ENCODE measurements around the gene FBLN2. TPM values are rescaled to one million over a fixed set of nuclear protein-coding genes. Genes with fewer than 3 reads are reported as not detected.

The FBLN2 gene
- total and polyA plus RNA-seq, 10 of the 15 experiments (the other 5 are each of a cell fraction or from before 2014, with no cell fraction given) = 0.03 to 0.41 (median 0.12) TPM; not detected in 2

DNA sequence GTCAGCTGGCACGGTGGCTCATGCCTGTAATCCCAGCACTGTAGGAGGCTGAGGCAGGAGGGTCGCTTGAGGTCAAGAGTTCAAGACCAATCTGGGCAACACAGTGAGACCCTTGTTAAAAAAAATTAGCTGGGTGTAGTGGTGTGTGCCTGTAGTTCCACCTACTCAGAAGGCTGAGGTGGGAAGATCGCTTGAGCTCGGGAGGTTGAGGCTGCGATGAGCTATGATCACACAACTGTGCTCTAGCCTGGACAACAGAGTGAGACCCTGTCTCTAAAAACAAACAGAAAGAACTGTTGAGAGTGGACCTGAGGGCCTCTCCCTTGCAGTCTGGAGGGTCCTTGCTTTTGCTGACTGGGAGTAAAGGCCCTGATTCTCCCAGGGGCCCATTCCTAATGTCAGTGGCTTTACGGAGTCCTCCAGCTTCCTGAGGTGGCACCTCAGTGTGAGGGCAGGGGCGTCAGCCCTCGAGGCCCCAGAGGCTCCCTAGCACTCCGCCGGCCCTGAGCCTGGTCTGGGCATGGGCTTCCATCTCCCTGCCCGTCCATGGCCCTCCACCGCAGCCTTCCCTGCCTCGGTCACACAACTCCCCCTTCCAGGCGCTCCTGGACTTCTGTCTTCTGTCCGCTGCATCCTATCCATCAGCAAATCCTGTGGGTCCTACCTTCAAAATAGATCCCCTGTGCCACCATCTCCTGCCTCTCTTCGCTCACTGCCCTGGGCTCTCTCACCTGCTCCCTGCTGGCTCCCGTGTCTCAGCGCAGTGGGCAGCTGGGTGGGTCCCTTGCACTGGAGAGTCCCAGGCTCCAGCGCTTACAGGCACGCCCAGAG lies 19.0 kb downstream of the FBLN2 start:
- WGBS (ENCODE audit: insufficient coverage, insufficient replicate concordance, low lambda C conversion rate, missing lambda C conversion rate) = 30% methylated on average over 20 of the region's 20 CpGs
- BruUV-seq (replicated peaks) = no TSS peak
- ATAC-seq (no peak), FAIRE-seq (no peak), DNase-seq (ENCODE audit: low read depth, low spot score) (no peak)
- RAD21 ChIA-PET (ENCODE audit: unreplicated experiment) = no interaction called here
- no peaks in the 10 kb centered on the region for H3K9me3 ChIP-seq (replicated peaks; ENCODE audit: control insufficient read depth, insufficient read depth, low read length)
- intact Hi-C loops (cut with micrococcal nuclease; ENCODE audit: unreplicated experiment) (no loop called here), in situ Hi-C loops (cut with MboI) (no loop called here)
- no peaks in the 10 kb centered on the region for H4K20me1 ChIP-seq (ENCODE audit: control insufficient read depth, insufficient read depth)
- H3K4me3 ChIP-seq = no peak overlapping the region
- no peaks in the 10 kb centered on the region for H3K4me1 ChIP-seq (ENCODE audit: control insufficient read depth, insufficient read depth, low read length)
- SMC1A ChIA-PET (ENCODE audit: uncharacterized antibody, unreplicated experiment) = no interaction called here
- no peak overlapping the region for H2AFZ ChIP-seq (ENCODE audit: control insufficient read depth, low read depth, low read length)
- no peak overlapping the region for H3K27ac ChIP-seq (ENCODE audit: control insufficient read depth, insufficient read depth)
- no peak overlapping the region for H3K9ac ChIP-seq (ENCODE audit: control insufficient read depth, insufficient read depth, low read length)
- no peaks in the 10 kb centered on the region for H3K36me3 ChIP-seq (ENCODE audit: control insufficient read depth in 2 of 2, insufficient read depth in 2 of 2, low read length in 1 of 2)
- H3K27me3 ChIP-seq (replicated peaks in 1 of 2; ENCODE audit: control insufficient read depth in 2 of 2, insufficient read depth in 2 of 2, low read length in 1 of 2) = no peaks in the 10 kb centered on the region; a peak in 1 of 4 replicates
- TF ChIP-seq, protein P1, sequence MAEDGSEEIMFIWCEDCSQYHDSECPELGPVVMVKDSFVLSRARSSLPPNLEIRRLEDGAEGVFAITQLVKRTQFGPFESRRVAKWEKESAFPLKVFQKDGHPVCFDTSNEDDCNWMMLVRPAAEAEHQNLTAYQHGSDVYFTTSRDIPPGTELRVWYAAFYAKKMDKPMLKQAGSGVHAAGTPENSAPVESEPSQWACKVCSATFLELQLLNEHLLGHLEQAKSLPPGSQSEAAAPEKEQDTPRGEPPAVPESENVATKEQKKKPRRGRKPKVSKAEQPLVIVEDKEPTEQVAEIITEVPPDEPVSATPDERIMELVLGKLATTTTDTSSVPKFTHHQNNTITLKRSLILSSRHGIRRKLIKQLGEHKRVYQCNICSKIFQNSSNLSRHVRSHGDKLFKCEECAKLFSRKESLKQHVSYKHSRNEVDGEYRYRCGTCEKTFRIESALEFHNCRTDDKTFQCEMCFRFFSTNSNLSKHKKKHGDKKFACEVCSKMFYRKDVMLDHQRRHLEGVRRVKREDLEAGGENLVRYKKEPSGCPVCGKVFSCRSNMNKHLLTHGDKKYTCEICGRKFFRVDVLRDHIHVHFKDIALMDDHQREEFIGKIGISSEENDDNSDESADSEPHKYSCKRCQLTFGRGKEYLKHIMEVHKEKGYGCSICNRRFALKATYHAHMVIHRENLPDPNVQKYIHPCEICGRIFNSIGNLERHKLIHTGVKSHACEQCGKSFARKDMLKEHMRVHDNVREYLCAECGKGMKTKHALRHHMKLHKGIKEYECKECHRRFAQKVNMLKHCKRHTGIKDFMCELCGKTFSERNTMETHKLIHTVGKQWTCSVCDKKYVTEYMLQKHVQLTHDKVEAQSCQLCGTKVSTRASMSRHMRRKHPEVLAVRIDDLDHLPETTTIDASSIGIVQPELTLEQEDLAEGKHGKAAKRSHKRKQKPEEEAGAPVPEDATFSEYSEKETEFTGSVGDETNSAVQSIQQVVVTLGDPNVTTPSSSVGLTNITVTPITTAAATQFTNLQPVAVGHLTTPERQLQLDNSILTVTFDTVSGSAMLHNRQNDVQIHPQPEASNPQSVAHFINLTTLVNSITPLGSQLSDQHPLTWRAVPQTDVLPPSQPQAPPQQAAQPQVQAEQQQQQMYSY (CRISPR knock-in tag; IDR thresholded peaks at IDR 0.05) = no peak
- no peak for TF ChIP-seq SMC3 (IDR thresholded peaks at IDR 0.05; ENCODE audit: borderline replicate concordance, low read length)
- TF ChIP-seq, protein P2, sequence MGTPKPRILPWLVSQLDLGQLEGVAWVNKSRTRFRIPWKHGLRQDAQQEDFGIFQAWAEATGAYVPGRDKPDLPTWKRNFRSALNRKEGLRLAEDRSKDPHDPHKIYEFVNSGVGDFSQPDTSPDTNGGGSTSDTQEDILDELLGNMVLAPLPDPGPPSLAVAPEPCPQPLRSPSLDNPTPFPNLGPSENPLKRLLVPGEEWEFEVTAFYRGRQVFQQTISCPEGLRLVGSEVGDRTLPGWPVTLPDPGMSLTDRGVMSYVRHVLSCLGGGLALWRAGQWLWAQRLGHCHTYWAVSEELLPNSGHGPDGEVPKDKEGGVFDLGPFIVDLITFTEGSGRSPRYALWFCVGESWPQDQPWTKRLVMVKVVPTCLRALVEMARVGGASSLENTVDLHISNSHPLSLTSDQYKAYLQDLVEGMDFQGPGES (IDR thresholded peaks at IDR 0.05) = no peak
- TF ChIP-seq, protein P3, sequence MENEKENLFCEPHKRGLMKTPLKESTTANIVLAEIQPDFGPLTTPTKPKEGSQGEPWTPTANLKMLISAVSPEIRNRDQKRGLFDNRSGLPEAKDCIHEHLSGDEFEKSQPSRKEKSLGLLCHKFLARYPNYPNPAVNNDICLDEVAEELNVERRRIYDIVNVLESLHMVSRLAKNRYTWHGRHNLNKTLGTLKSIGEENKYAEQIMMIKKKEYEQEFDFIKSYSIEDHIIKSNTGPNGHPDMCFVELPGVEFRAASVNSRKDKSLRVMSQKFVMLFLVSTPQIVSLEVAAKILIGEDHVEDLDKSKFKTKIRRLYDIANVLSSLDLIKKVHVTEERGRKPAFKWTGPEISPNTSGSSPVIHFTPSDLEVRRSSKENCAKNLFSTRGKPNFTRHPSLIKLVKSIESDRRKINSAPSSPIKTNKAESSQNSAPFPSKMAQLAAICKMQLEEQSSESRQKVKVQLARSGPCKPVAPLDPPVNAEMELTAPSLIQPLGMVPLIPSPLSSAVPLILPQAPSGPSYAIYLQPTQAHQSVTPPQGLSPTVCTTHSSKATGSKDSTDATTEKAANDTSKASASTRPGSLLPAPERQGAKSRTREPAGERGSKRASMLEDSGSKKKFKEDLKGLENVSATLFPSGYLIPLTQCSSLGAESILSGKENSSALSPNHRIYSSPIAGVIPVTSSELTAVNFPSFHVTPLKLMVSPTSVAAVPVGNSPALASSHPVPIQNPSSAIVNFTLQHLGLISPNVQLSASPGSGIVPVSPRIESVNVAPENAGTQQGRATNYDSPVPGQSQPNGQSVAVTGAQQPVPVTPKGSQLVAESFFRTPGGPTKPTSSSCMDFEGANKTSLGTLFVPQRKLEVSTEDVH (IDR thresholded peaks at IDR 0.05; ENCODE audit: low read depth, partially characterized antibody) = no peak
- TF ChIP-seq, protein P4, sequence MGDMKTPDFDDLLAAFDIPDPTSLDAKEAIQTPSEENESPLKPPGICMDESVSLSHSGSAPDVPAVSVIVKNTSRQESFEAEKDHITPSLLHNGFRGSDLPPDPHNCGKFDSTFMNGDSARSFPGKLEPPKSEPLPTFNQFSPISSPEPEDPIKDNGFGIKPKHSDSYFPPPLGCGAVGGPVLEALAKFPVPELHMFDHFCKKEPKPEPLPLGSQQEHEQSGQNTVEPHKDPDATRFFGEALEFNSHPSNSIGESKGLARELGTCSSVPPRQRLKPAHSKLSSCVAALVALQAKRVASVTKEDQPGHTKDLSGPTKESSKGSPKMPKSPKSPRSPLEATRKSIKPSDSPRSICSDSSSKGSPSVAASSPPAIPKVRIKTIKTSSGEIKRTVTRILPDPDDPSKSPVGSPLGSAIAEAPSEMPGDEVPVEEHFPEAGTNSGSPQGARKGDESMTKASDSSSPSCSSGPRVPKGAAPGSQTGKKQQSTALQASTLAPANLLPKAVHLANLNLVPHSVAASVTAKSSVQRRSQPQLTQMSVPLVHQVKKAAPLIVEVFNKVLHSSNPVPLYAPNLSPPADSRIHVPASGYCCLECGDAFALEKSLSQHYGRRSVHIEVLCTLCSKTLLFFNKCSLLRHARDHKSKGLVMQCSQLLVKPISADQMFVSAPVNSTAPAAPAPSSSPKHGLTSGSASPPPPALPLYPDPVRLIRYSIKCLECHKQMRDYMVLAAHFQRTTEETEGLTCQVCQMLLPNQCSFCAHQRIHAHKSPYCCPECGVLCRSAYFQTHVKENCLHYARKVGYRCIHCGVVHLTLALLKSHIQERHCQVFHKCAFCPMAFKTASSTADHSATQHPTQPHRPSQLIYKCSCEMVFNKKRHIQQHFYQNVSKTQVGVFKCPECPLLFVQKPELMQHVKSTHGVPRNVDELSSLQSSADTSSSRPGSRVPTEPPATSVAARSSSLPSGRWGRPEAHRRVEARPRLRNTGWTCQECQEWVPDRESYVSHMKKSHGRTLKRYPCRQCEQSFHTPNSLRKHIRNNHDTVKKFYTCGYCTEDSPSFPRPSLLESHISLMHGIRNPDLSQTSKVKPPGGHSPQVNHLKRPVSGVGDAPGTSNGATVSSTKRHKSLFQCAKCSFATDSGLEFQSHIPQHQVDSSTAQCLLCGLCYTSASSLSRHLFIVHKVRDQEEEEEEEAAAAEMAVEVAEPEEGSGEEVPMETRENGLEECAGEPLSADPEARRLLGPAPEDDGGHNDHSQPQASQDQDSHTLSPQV (IDR thresholded peaks at IDR 0.05) = no peak
- no peak for TF ChIP-seq ZNF24 (IDR thresholded peaks at IDR 0.05)
- no peak for TF ChIP-seq ZNF274 (IDR thresholded peaks at IDR 0.05; ENCODE audit: insufficient read depth, insufficient read length)
- no peak overlapping the region for H3K4me2 ChIP-seq (ENCODE audit: control insufficient read depth, insufficient read depth)
- CTCF ChIA-PET = interaction anchor here (0.6 kb wide), 1 partner anchor 82 kb away, joined by 3 read pairs; no protein-coding TSS in a partner anchor
- H3K79me2 ChIP-seq (ENCODE audit: control insufficient read depth, insufficient read depth, low read length) = no peaks in the 10 kb centered on the region
- POLR2A ChIA-PET = no interaction called here

Data from GM12878 (cell line).